HEK293 (cell line): ENCODE measurements around the gene ITGB3.

Experiments
- CTCF ChIA-PET: fragments of 350-600 bp; formaldehyde crosslinking; extraction: SDS; loops from one replicate; lab custom pipeline; 2021; ENCODE audit warnings: antibody characterized with exemption; lab: Yijun Ruan, JAX
- POLR2A ChIA-PET: fragments of 300-600 bp; formaldehyde crosslinking; extraction: SDS; loops from one replicate; lab custom pipeline; 2020; ENCODE audit warnings: antibody characterized with exemption, inconsistent platforms; lab: Yijun Ruan, JAX
- H3K27ac ChIP-seq: fragments of 200-500 bp; sonication (Bioruptor generic); 2 replicates; pipeline ENCODE4 v1.5.1; 2014; ENCODE audit warnings: low read depth, low read length, control low read depth, inconsistent platforms; ENCODE audit errors: extremely low read depth
- H3K36me3 ChIP-seq, 2 experiments: fragments of 200-500 bp in 1 of 2; sonication (Bioruptor generic) in 1 of 2; 1 replicate in 1 of 2; 2 replicates in 1 of 2; pipeline ENCODE4 v1.5.1; 2014 to 2017; ENCODE audit warnings: inconsistent platforms in 2 of 2, low read length in 2 of 2; ENCODE audit not compliant: control insufficient read depth in 2 of 2, insufficient read depth in 1 of 2
- H3K4me1 ChIP-seq: fragments of 200-500 bp; sonication (Bioruptor generic); 2 replicates; pipeline ENCODE4 v1.5.1; 2014; ENCODE audit warnings: mild to moderate bottlenecking, low read length, inconsistent platforms; ENCODE audit not compliant: control insufficient read depth, insufficient read depth
- H3K4me3 ChIP-seq: 2 replicates; pipeline ENCODE4 v1.5.1; 2011; ENCODE audit warnings: low read depth, mild to moderate bottlenecking, control low read depth, low read length, moderate library complexity
- H3K9me3 ChIP-seq: fragments of 200-500 bp; sonication (Bioruptor generic); 2 replicates; pipeline ENCODE4 v1.5.1; 2014; ENCODE audit warnings: low read depth, low read length, inconsistent platforms; ENCODE audit not compliant: control insufficient read depth, insufficient read depth
- GLI2 ChIP-seq: fragments of 450-650 bp; formaldehyde crosslinking; IDR thresholded peaks from 2 replicates; pipeline ENCODE4; 2017; ENCODE audit warnings: missing biosample characterization, missing genetic modification characterization, low read depth, borderline replicate concordance
- HOXC10 ChIP-seq: sonication (generic); formaldehyde crosslinking; IDR thresholded peaks from 2 replicates; pipeline ENCODE4 v1.8.1; 2023; ENCODE audit warnings: mild to moderate bottlenecking, missing genetic modification reagents
- KLF16 ChIP-seq: fragments of 450-650 bp; formaldehyde crosslinking; IDR thresholded peaks from 2 replicates; pipeline ENCODE4 v1.5.1; 2017; ENCODE audit warnings: missing biosample characterization, missing genetic modification characterization
- OSR2 ChIP-seq: fragments of 450-650 bp; formaldehyde crosslinking; IDR thresholded peaks from 2 replicates; pipeline ENCODE4 v1.5.1; 2016; ENCODE audit warnings: missing biosample characterization, missing genetic modification characterization
- PRDM4 ChIP-seq: fragments of 450-650 bp; formaldehyde crosslinking; IDR thresholded peaks from 2 replicates; pipeline ENCODE4 v1.5.1; 2017; ENCODE audit warnings: missing biosample characterization, missing genetic modification characterization
- REST ChIP-seq: fragments of 450-650 bp; formaldehyde crosslinking; IDR thresholded peaks from 2 replicates; pipeline ENCODE4 v1.5.1; 2016; ENCODE audit warnings: missing biosample characterization, missing genetic modification characterization
- SCRT2 ChIP-seq: fragments of 450-650 bp; formaldehyde crosslinking; IDR thresholded peaks from 2 replicates; pipeline ENCODE4 v1.5.1; 2016; ENCODE audit warnings: missing biosample characterization, missing genetic modification characterization
- ZBTB17 ChIP-seq: fragments of 450-650 bp; formaldehyde crosslinking; IDR thresholded peaks from 2 replicates; pipeline ENCODE4 v1.5.1; 2016; ENCODE audit warnings: missing biosample characterization, missing genetic modification characterization
- ZBTB21 ChIP-seq: fragments of 450-650 bp; formaldehyde crosslinking; IDR thresholded peaks from 2 replicates; pipeline ENCODE4 v1.5.1; 2017; ENCODE audit warnings: missing biosample characterization, missing genetic modification characterization
- ZNF19 ChIP-seq: fragments of 450-650 bp; formaldehyde crosslinking; IDR thresholded peaks from 2 replicates; pipeline ENCODE4; 2016; ENCODE audit warnings: missing biosample characterization, missing genetic modification characterization, low read depth
- ZNF2 ChIP-seq: fragments of 450-650 bp; formaldehyde crosslinking; IDR thresholded peaks from 2 replicates; pipeline ENCODE4 v1.5.1; 2016; ENCODE audit warnings: missing biosample characterization, missing genetic modification characterization
- ZNF214 ChIP-seq: fragments of 450-650 bp; formaldehyde crosslinking; IDR thresholded peaks from 2 replicates; pipeline ENCODE4 v1.5.1; 2017; ENCODE audit warnings: missing biosample characterization, mild to moderate bottlenecking, missing genetic modification characterization, borderline replicate concordance
- ZNF239 ChIP-seq: fragments of 450-650 bp; formaldehyde crosslinking; IDR thresholded peaks from 2 replicates; pipeline ENCODE4 v1.5.1; 2016; ENCODE audit warnings: missing biosample characterization, missing genetic modification characterization
- ZNF366 ChIP-seq: fragments of 450-650 bp; formaldehyde crosslinking; conservative IDR thresholded peaks from 2 replicates; pipeline ENCODE4 v1.5.1; 2016; ENCODE audit warnings: missing biosample characterization, missing genetic modification characterization
- ZNF404 ChIP-seq: fragments of 450-650 bp; formaldehyde crosslinking; IDR thresholded peaks from 2 replicates; pipeline ENCODE4 v1.5.1; 2017; ENCODE audit warnings: missing biosample characterization, missing genetic modification characterization
- ZNF501 ChIP-seq: fragments of 450-650 bp; formaldehyde crosslinking; IDR thresholded peaks from 2 replicates; pipeline ENCODE4 v1.5.1; 2016; ENCODE audit warnings: missing biosample characterization, missing genetic modification characterization
- ZNF561 ChIP-seq: fragments of 450-650 bp; IDR thresholded peaks from 2 replicates; pipeline ENCODE4 v1.5.1; 2018; ENCODE audit warnings: missing biosample characterization, missing genetic modification characterization, borderline replicate concordance
- ZNF704 ChIP-seq: fragments of 450-650 bp; formaldehyde crosslinking; IDR thresholded peaks from 2 replicates; pipeline ENCODE4 v1.5.1; 2016; ENCODE audit warnings: missing biosample characterization, missing genetic modification characterization
- ZNF777 ChIP-seq: fragments of 450-650 bp; formaldehyde crosslinking; IDR thresholded peaks from 2 replicates; pipeline ENCODE4 v1.5.1; 2017; ENCODE audit warnings: missing biosample characterization, missing genetic modification characterization, borderline replicate concordance
- ZNF791 ChIP-seq: fragments of 450-650 bp; formaldehyde crosslinking; IDR thresholded peaks from 2 replicates; pipeline ENCODE4 v1.5.1; 2016; ENCODE audit warnings: missing biosample characterization, missing genetic modification characterization
- ZXDB ChIP-seq: fragments of 450-650 bp; formaldehyde crosslinking; IDR thresholded peaks from 2 replicates; pipeline ENCODE4 v1.5.1; 2016; ENCODE audit warnings: missing biosample characterization, missing genetic modification characterization
- TF ChIP-seq, protein P1 (sequence below): fragments of 450-650 bp; formaldehyde crosslinking; IDR thresholded peaks from 2 replicates; pipeline ENCODE4 v1.5.1; 2016; ENCODE audit warnings: missing biosample characterization, missing genetic modification characterization, borderline replicate concordance
- TF ChIP-seq, protein P2 (sequence below): fragments of 450-650 bp; formaldehyde crosslinking; IDR thresholded peaks from 2 replicates; pipeline ENCODE4 v1.5.1; 2016; ENCODE audit warnings: missing biosample characterization, missing genetic modification characterization
- TF ChIP-seq, protein P3 (sequence below): fragments of 450-650 bp; formaldehyde crosslinking; IDR thresholded peaks from 2 replicates; pipeline ENCODE4 v1.5.1; 2016; ENCODE audit warnings: missing biosample characterization, missing genetic modification characterization
- TF ChIP-seq, protein P4 (sequence below): fragments of 450-650 bp; formaldehyde crosslinking; IDR thresholded peaks from 2 replicates; pipeline ENCODE4 v1.5.1; 2016; ENCODE audit warnings: missing biosample characterization, missing genetic modification characterization

The ITGB3 gene

DNA sequence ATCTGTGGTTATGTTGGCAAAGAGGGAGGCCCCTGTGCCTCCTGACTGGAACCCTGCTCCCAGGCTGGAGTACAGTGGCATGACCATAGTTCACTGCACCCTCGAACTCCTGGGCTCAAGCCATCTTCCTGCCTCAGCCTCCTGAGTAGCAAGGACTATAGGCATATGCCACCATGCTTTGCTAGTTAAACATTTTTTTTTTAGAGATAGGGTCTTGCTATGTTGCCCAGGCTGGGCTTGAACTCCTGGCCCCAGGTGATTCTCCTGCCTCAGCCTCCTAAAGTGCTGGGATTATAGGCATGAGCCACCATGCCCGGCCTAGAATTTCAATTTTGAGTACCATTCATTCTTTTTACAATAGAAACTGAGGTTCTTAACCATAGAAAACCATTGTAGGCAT lies 21.2 kb upstream of the ITGB3 start:
- Histone ChIP-seq H3K27ac (no peak overlapping the region), H3K4me3 (no peak overlapping the region)
- TF ChIP-seq ZBTB17 (tag by site-specific recombination) (no peak), ZNF791 (tag by site-specific recombination) (no peak), ZNF366 (tag by site-specific recombination) (no peak), ZNF561 (no peak), ZNF239 (tag by site-specific recombination) (no peak), REST (no peak), ZXDB (no peak), ZNF404 (tag by site-specific recombination) (no peak), ZNF777 (tag by site-specific recombination) (no peak), ZNF704 (no peak), ZNF214 (no peak)
- TF ChIP-seq, protein P1, sequence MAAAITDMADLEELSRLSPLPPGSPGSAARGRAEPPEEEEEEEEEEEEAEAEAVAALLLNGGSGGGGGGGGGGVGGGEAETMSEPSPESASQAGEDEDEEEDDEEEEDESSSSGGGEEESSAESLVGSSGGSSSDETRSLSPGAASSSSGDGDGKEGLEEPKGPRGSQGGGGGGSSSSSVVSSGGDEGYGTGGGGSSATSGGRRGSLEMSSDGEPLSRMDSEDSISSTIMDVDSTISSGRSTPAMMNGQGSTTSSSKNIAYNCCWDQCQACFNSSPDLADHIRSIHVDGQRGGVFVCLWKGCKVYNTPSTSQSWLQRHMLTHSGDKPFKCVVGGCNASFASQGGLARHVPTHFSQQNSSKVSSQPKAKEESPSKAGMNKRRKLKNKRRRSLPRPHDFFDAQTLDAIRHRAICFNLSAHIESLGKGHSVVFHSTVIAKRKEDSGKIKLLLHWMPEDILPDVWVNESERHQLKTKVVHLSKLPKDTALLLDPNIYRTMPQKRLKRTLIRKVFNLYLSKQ (tag by site-specific recombination) = no peak
- TF ChIP-seq, protein P2, sequence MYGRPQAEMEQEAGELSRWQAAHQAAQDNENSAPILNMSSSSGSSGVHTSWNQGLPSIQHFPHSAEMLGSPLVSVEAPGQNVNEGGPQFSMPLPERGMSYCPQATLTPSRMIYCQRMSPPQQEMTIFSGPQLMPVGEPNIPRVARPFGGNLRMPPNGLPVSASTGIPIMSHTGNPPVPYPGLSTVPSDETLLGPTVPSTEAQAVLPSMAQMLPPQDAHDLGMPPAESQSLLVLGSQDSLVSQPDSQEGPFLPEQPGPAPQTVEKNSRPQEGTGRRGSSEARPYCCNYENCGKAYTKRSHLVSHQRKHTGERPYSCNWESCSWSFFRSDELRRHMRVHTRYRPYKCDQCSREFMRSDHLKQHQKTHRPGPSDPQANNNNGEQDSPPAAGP (tag by site-specific recombination) = no peak
- TF ChIP-seq, all 188 proteins: peak for 0
- CTCF ChIA-PET = interaction anchor here (0.6 to 8.6 kb wide), 2 partner anchors 36 to 83 kb away, joined by 3 to 164 read pairs; no protein-coding TSS in a partner anchor
- no peaks in the 10 kb centered on the region for H3K9me3 ChIP-seq
- H3K4me1 ChIP-seq = no peaks in the 10 kb centered on the region
- H3K36me3 ChIP-seq = no peaks in the 10 kb centered on the region
- POLR2A ChIA-PET = no interaction called here

- H3K4me3 ChIP-seq = no peak overlapping the region
- no peak overlapping the region for H3K27ac ChIP-seq
- TF ChIP-seq ZNF501 (tag by site-specific recombination) (no peak), ZBTB21 (tag by site-specific recombination) (no peak), HOXC10 (CRISPR knock-in tag) (no peak), ZNF2 (no peak), KLF16 (tag by site-specific recombination) (no peak), OSR2 (tag by site-specific recombination) (no peak), PRDM4 (tag by site-specific recombination) (no peak), GLI2 (tag by site-specific recombination) (no peak), ZNF19 (no peak), SCRT2 (no peak)
- TF ChIP-seq, protein P3, sequence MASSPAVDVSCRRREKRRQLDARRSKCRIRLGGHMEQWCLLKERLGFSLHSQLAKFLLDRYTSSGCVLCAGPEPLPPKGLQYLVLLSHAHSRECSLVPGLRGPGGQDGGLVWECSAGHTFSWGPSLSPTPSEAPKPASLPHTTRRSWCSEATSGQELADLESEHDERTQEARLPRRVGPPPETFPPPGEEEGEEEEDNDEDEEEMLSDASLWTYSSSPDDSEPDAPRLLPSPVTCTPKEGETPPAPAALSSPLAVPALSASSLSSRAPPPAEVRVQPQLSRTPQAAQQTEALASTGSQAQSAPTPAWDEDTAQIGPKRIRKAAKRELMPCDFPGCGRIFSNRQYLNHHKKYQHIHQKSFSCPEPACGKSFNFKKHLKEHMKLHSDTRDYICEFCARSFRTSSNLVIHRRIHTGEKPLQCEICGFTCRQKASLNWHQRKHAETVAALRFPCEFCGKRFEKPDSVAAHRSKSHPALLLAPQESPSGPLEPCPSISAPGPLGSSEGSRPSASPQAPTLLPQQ = no peak
- TF ChIP-seq, protein P4, sequence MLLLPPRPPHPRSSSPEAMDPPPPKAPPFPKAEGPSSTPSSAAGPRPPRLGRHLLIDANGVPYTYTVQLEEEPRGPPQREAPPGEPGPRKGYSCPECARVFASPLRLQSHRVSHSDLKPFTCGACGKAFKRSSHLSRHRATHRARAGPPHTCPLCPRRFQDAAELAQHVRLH (tag by site-specific recombination) = no peak
- peaks cover 11% of the 10 kb centered on the region for H3K4me1 ChIP-seq
- H3K36me3 ChIP-seq = no peaks in the 10 kb centered on the region
- ChIA-PET CTCF (interaction anchor here (8.6 kb wide), 1 partner anchor 80 kb away, joined by 164 read pairs; no protein-coding TSS in a partner anchor), POLR2A (no interaction called here)
- H3K9me3 ChIP-seq = no peaks in the 10 kb centered on the region
Observed at GRCh38 chr17:47235506-47235905, 18.1 kb upstream of the ITGB3 start.
